ENCODE data around the gene MXRA8.

The MXRA8 gene

GRCh38 chr1:1361233-1361981 lies 3.1 kb upstream of the MXRA8 start:
- Histone ChIP-seq H3K36me3 (ENCODE audit: control insufficient read depth in 1 of 2, insufficient read depth in 2 of 2, low read length in 2 of 2) (no peaks in the 10 kb centered on the region), H3K4me3 (ENCODE audit: low read depth in 1 of 2, low read length in 2 of 2) (no peak overlapping the region), H3K9me3 (ENCODE audit: control insufficient read depth in 1 of 2, low read length in 2 of 2) (no peaks in the 10 kb centered on the region), H3K27me3 (ENCODE audit: low read depth, low read length) (no peaks in the 10 kb centered on the region), H3K4me1 (ENCODE audit: control insufficient read depth in 1 of 2, insufficient read depth in 2 of 2, low read length in 2 of 2) (peaks cover 6 to 34% of the 10 kb centered on the region in 2 donors), H3K27ac (ENCODE audit: low read length) (peak overlapping the region; percentile 69)

GRCh38 chr1:1360506-1361169 lies 2.3 kb upstream of the MXRA8 start:
- Histone ChIP-seq H3K4me1 (ENCODE audit: control insufficient read depth in 1 of 2, insufficient read depth in 2 of 2, low read length in 2 of 2) (peaks cover 6 to 40% of the 10 kb centered on the region in 2 donors), H3K27me3 (ENCODE audit: low read depth, low read length) (no peaks in the 10 kb centered on the region), H3K4me3 (ENCODE audit: low read depth in 1 of 2, low read length in 2 of 2) (no peak overlapping the region), H3K9me3 (ENCODE audit: control insufficient read depth in 1 of 2, low read length in 2 of 2) (no peaks in the 10 kb centered on the region), H3K27ac (ENCODE audit: low read length) (peak overlapping the region; percentile 8), H3K36me3 (ENCODE audit: control insufficient read depth in 1 of 2, insufficient read depth in 2 of 2, low read length in 2 of 2) (no peaks in the 10 kb centered on the region)

- peak overlapping the region in 1 of 2 donors; percentile 72 for H3K4me3 ChIP-seq (ENCODE audit: low read depth in 1 of 2, low read length in 2 of 2)
- no peaks in the 10 kb centered on the region for H3K9me3 ChIP-seq (ENCODE audit: control insufficient read depth in 1 of 2, low read length in 2 of 2)
- H3K4me1 ChIP-seq (ENCODE audit: control insufficient read depth in 1 of 2, insufficient read depth in 2 of 2, low read length in 2 of 2) = peaks cover 6 to 46% of the 10 kb centered on the region in 2 donors
- no peaks in the 10 kb centered on the region for H3K27me3 ChIP-seq (ENCODE audit: low read depth, low read length)
- H3K36me3 ChIP-seq (ENCODE audit: control insufficient read depth in 1 of 2, insufficient read depth in 2 of 2, low read length in 2 of 2) = no peaks in the 10 kb centered on the region
- peak overlapping the region; percentile 23 for H3K27ac ChIP-seq (ENCODE audit: low read length)
These were observed 1.5 kb upstream of the MXRA8 start for GRCh38 chr1:1359664-1360468.

- peak overlapping the region; percentile 23 for H3K27ac ChIP-seq (ENCODE audit: low read length)
- H3K4me3 ChIP-seq (ENCODE audit: low read depth in 1 of 2, low read length in 2 of 2) = peak overlapping the region in 1 of 2 donors; percentile 72
- peaks cover 0 to 3% of the 10 kb centered on the region in 2 donors for H3K36me3 ChIP-seq (ENCODE audit: control insufficient read depth in 1 of 2, insufficient read depth in 2 of 2, low read length in 2 of 2)
- H3K9me3 ChIP-seq (ENCODE audit: control insufficient read depth in 1 of 2, low read length in 2 of 2) = no peaks in the 10 kb centered on the region
- peaks cover 6 to 52% of the 10 kb centered on the region in 2 donors for H3K4me1 ChIP-seq (ENCODE audit: control insufficient read depth in 1 of 2, insufficient read depth in 2 of 2, low read length in 2 of 2)
- H3K27me3 ChIP-seq (ENCODE audit: low read depth, low read length) = no peaks in the 10 kb centered on the region
These were observed 931 bp upstream of the MXRA8 start for GRCh38 chr1:1359308-1359663.

GRCh38 chr1:1357871-1358432 lies 403 bp downstream of the MXRA8 start:
- peaks cover 1% of the 10 kb centered on the region for H3K27me3 ChIP-seq (ENCODE audit: low read depth, low read length)
- peaks cover 6 to 65% of the 10 kb centered on the region in 2 donors for H3K4me1 ChIP-seq (ENCODE audit: control insufficient read depth in 1 of 2, insufficient read depth in 2 of 2, low read length in 2 of 2)
- H3K4me3 ChIP-seq (ENCODE audit: low read depth in 1 of 2, low read length in 2 of 2) = peak overlapping the region; percentile 56 to 72

GRCh38 chr1:1356796-1357401 lies 1.5 kb downstream of the MXRA8 start:
- Histone ChIP-seq H3K9me3 (ENCODE audit: control insufficient read depth in 1 of 2, low read length in 2 of 2) (no peaks in the 10 kb centered on the region), H3K27me3 (ENCODE audit: low read depth, low read length) (peaks cover 7% of the 10 kb centered on the region), H3K4me3 (ENCODE audit: low read depth in 1 of 2, low read length in 2 of 2) (peak overlapping the region; percentile 56 to 72), H3K36me3 (ENCODE audit: control insufficient read depth in 1 of 2, insufficient read depth in 2 of 2, low read length in 2 of 2) (peaks cover 0 to 9% of the 10 kb centered on the region in 2 donors), H3K27ac (ENCODE audit: low read length) (no peak overlapping the region), H3K4me1 (ENCODE audit: control insufficient read depth in 1 of 2, insufficient read depth in 2 of 2, low read length in 2 of 2) (peaks cover 6 to 76% of the 10 kb centered on the region in 2 donors)

More at GRCh38 chr1:1357871-1358432, 403 bp downstream of the MXRA8 start:
- peak overlapping the region; percentile 51 for H3K27ac ChIP-seq (ENCODE audit: low read length)
- no peaks in the 10 kb centered on the region for H3K9me3 ChIP-seq (ENCODE audit: control insufficient read depth in 1 of 2, low read length in 2 of 2)
- peaks cover 0 to 9% of the 10 kb centered on the region in 2 donors for H3K36me3 ChIP-seq (ENCODE audit: control insufficient read depth in 1 of 2, insufficient read depth in 2 of 2, low read length in 2 of 2)

GRCh38 chr1:1356166-1356795 lies 2.1 kb downstream of the MXRA8 start:
- peaks cover 7% of the 10 kb centered on the region for H3K27me3 ChIP-seq (ENCODE audit: low read depth, low read length)
- peak overlapping the region; percentile 56 to 72 for H3K4me3 ChIP-seq (ENCODE audit: low read depth in 1 of 2, low read length in 2 of 2)
- H3K9me3 ChIP-seq (ENCODE audit: control insufficient read depth in 1 of 2, low read length in 2 of 2) = no peaks in the 10 kb centered on the region
- H3K4me1 ChIP-seq (ENCODE audit: control insufficient read depth in 1 of 2, insufficient read depth in 2 of 2, low read length in 2 of 2) = peaks cover 6 to 78% of the 10 kb centered on the region in 2 donors
- H3K36me3 ChIP-seq (ENCODE audit: control insufficient read depth in 1 of 2, insufficient read depth in 2 of 2, low read length in 2 of 2) = peaks cover 0 to 9% of the 10 kb centered on the region in 2 donors
- no peak overlapping the region for H3K27ac ChIP-seq (ENCODE audit: low read length)

GRCh38 chr1:1355416-1355815 lies 2.9 kb downstream of the MXRA8 start:
- Histone ChIP-seq H3K4me1 (ENCODE audit: control insufficient read depth in 1 of 2, insufficient read depth in 2 of 2, low read length in 2 of 2) (peaks cover 0 to 72% of the 10 kb centered on the region in 2 donors), H3K27me3 (ENCODE audit: low read depth, low read length) (peaks cover 7% of the 10 kb centered on the region), H3K27ac (ENCODE audit: low read length) (no peak overlapping the region), H3K4me3 (ENCODE audit: low read depth in 1 of 2, low read length in 2 of 2) (peak overlapping the region in 1 of 2 donors; percentile 40), H3K36me3 (ENCODE audit: control insufficient read depth in 1 of 2, insufficient read depth in 2 of 2, low read length in 2 of 2) (peaks cover 0 to 9% of the 10 kb centered on the region in 2 donors), H3K9me3 (ENCODE audit: control insufficient read depth in 1 of 2, low read length in 2 of 2) (no peaks in the 10 kb centered on the region)

- Histone ChIP-seq H3K27ac (ENCODE audit: low read length) (no peak overlapping the region), H3K36me3 (ENCODE audit: control insufficient read depth in 1 of 2, insufficient read depth in 2 of 2, low read length in 2 of 2) (peaks cover 0 to 9% of the 10 kb centered on the region in 2 donors), H3K4me1 (ENCODE audit: control insufficient read depth in 1 of 2, insufficient read depth in 2 of 2, low read length in 2 of 2) (peaks cover 0 to 65% of the 10 kb centered on the region in 2 donors), H3K27me3 (ENCODE audit: low read depth, low read length) (peaks cover 7% of the 10 kb centered on the region), H3K4me3 (ENCODE audit: low read depth in 1 of 2, low read length in 2 of 2) (no peak overlapping the region), H3K9me3 (ENCODE audit: control insufficient read depth in 1 of 2, low read length in 2 of 2) (no peaks in the 10 kb centered on the region)
These were observed 3.8 kb downstream of the MXRA8 start for GRCh38 chr1:1354271-1355247.
